SK-N-MC (cell line): ENCODE data around the gene OPA1.

Experiments used
- DNase-seq: peaks from one replicate; pipeline ENCODE4 v3.0.0-alpha.2; 2011; ENCODE audit warnings: low read depth, low spot score
- H3K27ac ChIP-seq: fragments of 200-600 bp; sonication (generic); 2 replicates; pipeline ENCODE4 v1.5.1; 2016; ENCODE audit warnings: mixed run types
- H3K36me3 ChIP-seq: fragments of 200-600 bp; sonication (generic); 2 replicates; pipeline ENCODE4 v1.6.1; 2017; ENCODE audit warnings: antibody characterized with exemption, low read length, mixed read lengths; ENCODE audit not compliant: insufficient read depth
- H3K4me3 ChIP-seq: fragments of 200-600 bp; sonication (generic); 2 replicates; pipeline ENCODE4 v1.5.1; 2016
- H3K9ac ChIP-seq: fragments of 200-600 bp; sonication (generic); 2 replicates; pipeline ENCODE4 v1.8.0; 2017; ENCODE audit warnings: mixed run types, mixed read lengths; ENCODE audit not compliant: insufficient read length
- H3K9me3 ChIP-seq: fragments of 200-600 bp; sonication (generic); 2 replicates; pipeline ENCODE4 v1.6.1; 2017; ENCODE audit warnings: low read depth, mild to moderate bottlenecking, antibody characterized with exemption, low read length, moderate library complexity, mixed read lengths
- EZH2 ChIP-seq: fragments of 200-600 bp; sonication (generic); IDR thresholded peaks from one replicate; pipeline ENCODE4 v1.6.1; 2017; ENCODE audit warnings: antibody characterized with exemption
- FOXP2 ChIP-seq: optimal IDR thresholded peaks from 2 replicates; pipeline ENCODE3; 2011; ENCODE audit warnings: mild to moderate bottlenecking, moderate library complexity; ENCODE audit not compliant: insufficient read depth; ENCODE audit errors: extremely low read length, control extremely low read depth
- POLR2AphosphoS5 ChIP-seq: IDR thresholded peaks from 2 replicates; pipeline ENCODE4 v1.6.1; 2012; ENCODE audit warnings: mild to moderate bottlenecking, low read depth, low read length, borderline replicate concordance

Gene OPA1

GRCh38 chr3:193620057-193620456, 27.0 kb downstream of the OPA1 start:
- Histone ChIP-seq H3K27ac (no peak overlapping the region), H3K36me3 (peaks cover 70% of the 10 kb centered on the region), H3K9ac (no peak overlapping the region), H3K4me3 (no peak overlapping the region), H3K9me3 (no peaks in the 10 kb centered on the region)
- no peak for DNase-seq
- TF ChIP-seq POLR2AphosphoS5 (no peak), EZH2 (no peak), FOXP2 (no peak)

GRCh38 chr3:193620650-193621049, 27.6 kb downstream of the OPA1 start:
- Histone ChIP-seq H3K9ac (no peak overlapping the region), H3K9me3 (no peaks in the 10 kb centered on the region), H3K4me3 (no peak overlapping the region), H3K36me3 (peaks cover 64% of the 10 kb centered on the region), H3K27ac (no peak overlapping the region; the same call in 1 of the 2 replicates)
- no peak for TF ChIP-seq FOXP2
- no peak for TF ChIP-seq EZH2
- TF ChIP-seq POLR2AphosphoS5, result no peak
- no peak for DNase-seq

GRCh38 chr3:193621127-193621526, 28.1 kb downstream of the OPA1 start:
- TF ChIP-seq EZH2 (no peak), FOXP2 (no peak), POLR2AphosphoS5 (no peak)

GRCh38 chr3:193630005-193630404, 37.0 kb downstream of the OPA1 start:
- no peak for DNase-seq
- Histone ChIP-seq H3K4me3 (no peak overlapping the region), H3K36me3 (peaks cover 33% of the 10 kb centered on the region), H3K9ac (peak overlapping the region; percentile 11), H3K27ac (peak overlapping the region; percentile 27), H3K9me3 (no peaks in the 10 kb centered on the region)
- no peak for TF ChIP-seq POLR2AphosphoS5
- TF ChIP-seq EZH2, result no peak
- no peak for TF ChIP-seq FOXP2

More at GRCh38 chr3:193621127-193621526, 28.1 kb downstream of the OPA1 start:
- Histone ChIP-seq H3K27ac (no peak overlapping the region; the same call in 1 of the 2 replicates), H3K9ac (no peak overlapping the region), H3K4me3 (no peak overlapping the region), H3K9me3 (no peaks in the 10 kb centered on the region), H3K36me3 (peaks cover 65% of the 10 kb centered on the region)
- DNase-seq, result no peak

- Histone ChIP-seq H3K9ac (peak overlapping the region; percentile 6), H3K36me3 (peaks cover 52% of the 10 kb centered on the region), H3K9me3 (no peaks in the 10 kb centered on the region), H3K4me3 (no peak overlapping the region), H3K27ac (peak overlapping the region; percentile 62)
- TF ChIP-seq FOXP2, result no peak
- no peak for TF ChIP-seq EZH2
- TF ChIP-seq POLR2AphosphoS5, result no peak
- no peak for DNase-seq
Measured at GRCh38 chr3:193637831-193638230, 44.8 kb downstream of the OPA1 start.

- peaks cover 62% of the 10 kb centered on the region for H3K36me3 ChIP-seq
- H3K9me3 ChIP-seq, result no peaks in the 10 kb centered on the region
- no peak overlapping the region for H3K4me3 ChIP-seq
- DNase-seq, result no peak
- peak overlapping the region; percentile 6 for H3K9ac ChIP-seq
- TF ChIP-seq POLR2AphosphoS5 (no peak), EZH2 (no peak), FOXP2 (no peak)
- peak overlapping the region; percentile 62 for H3K27ac ChIP-seq
Measured at GRCh38 chr3:193638833-193639232, 45.8 kb downstream of the OPA1 start.

GRCh38 chr3:193640165-193640715, 47.2 kb downstream of the OPA1 start:
- H3K36me3 ChIP-seq, result peaks cover 76% of the 10 kb centered on the region
- no peaks in the 10 kb centered on the region for H3K9me3 ChIP-seq
- H3K9ac ChIP-seq, result no peak overlapping the region
- DNase-seq, result no peak
- H3K4me3 ChIP-seq, result no peak overlapping the region
- peak overlapping the region; percentile 62; the same call in 1 of the 2 replicates for H3K27ac ChIP-seq
- TF ChIP-seq FOXP2 (no peak), EZH2 (no peak), POLR2AphosphoS5 (no peak)

- TF ChIP-seq FOXP2 (no peak), EZH2 (no peak), POLR2AphosphoS5 (no peak)
Measured at GRCh38 chr3:193640728-193641439, 47.9 kb downstream of the OPA1 start.

More at GRCh38 chr3:193640728-193641439, 47.9 kb downstream of the OPA1 start:
- DNase-seq, result no peak
- Histone ChIP-seq H3K36me3 (peaks cover 80% of the 10 kb centered on the region), H3K9ac (no peak overlapping the region), H3K27ac (peak overlapping the region; percentile 62; the same call in 1 of the 2 replicates), H3K9me3 (no peaks in the 10 kb centered on the region), H3K4me3 (no peak overlapping the region)
